Measurements from ENCODE around the gene B4GALNT4. TPM values are rescaled to one million over a fixed set of nuclear protein-coding genes. Genes with fewer than 3 reads are reported as not detected.

The B4GALNT4 gene
- total RNA-seq, 1 experiment from 2014 or later = not detected

GRCh38 chr11:412641-413119 is 43.4 kb downstream of the B4GALNT4 start:
- Histone ChIP-seq H3K36me3 (no peaks in the 10 kb centered on the region), H3K9me3 (replicated peaks) (no peaks in the 10 kb centered on the region), H3K4me3 (no peak overlapping the region), H3K4me1 (replicated peaks) (no peaks in the 10 kb centered on the region), H3K27ac (no peak overlapping the region), H3K27me3 (replicated peaks) (peaks cover 20% of the 10 kb centered on the region)
- no peak for DNase-seq (ENCODE audit: low read depth in 1 of 2, low spot score in 2 of 2)

DNA sequence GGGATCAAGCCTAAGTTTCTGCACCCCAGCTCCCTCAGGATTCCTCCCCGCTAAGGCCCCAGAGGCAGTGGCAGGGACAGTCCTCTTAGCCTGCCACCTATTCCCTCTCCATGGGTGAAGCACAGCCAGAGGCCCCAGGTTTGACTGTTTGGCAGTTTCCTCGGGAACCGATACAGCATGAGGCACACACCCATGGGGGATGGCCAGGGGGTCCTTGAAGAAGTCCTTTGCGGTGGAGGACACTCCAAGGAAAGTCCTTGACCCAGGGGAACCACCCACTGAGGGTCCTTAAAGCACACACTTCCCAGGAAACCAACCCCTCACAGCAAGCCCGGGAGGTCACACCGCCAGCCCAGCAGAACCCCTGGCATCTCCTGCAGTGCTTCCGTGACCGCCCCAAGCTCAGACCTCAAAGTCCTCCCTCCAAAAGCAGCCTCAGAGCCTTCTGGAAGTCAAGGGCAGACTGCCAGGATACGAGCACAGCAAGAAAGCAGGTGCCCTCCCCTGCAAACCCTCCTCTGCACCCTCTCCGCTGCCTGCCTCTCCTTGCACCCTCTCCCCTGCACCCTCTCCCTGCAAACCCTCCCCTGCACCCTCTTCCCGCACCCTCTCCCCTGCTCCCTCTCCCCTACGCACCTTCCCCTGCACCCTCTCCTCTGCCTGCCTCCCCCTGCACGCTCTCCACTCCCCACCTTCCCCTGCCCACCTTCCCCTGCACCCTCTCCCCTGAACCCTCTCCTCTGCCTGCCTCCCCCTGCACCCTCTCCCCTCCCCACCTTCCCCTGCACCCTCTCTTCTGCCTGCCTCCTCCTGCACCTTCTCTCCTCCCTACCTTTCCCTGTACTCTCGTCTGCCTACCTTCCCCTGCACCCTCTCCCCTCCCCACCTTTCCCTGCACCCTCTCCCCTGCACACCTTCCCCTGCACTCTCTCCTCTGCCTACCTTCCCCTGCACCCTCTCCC is 44.1 kb downstream of the B4GALNT4 start:
- Histone ChIP-seq H3K4me1 (replicated peaks) (no peaks in the 10 kb centered on the region), H3K27ac (no peak overlapping the region), H3K9me3 (replicated peaks) (no peaks in the 10 kb centered on the region), H3K27me3 (replicated peaks) (peaks cover 21% of the 10 kb centered on the region), H3K4me3 (no peak overlapping the region), H3K36me3 (no peaks in the 10 kb centered on the region)
- no peak for DNase-seq (ENCODE audit: low read depth in 1 of 2, low spot score in 2 of 2)

DNA sequence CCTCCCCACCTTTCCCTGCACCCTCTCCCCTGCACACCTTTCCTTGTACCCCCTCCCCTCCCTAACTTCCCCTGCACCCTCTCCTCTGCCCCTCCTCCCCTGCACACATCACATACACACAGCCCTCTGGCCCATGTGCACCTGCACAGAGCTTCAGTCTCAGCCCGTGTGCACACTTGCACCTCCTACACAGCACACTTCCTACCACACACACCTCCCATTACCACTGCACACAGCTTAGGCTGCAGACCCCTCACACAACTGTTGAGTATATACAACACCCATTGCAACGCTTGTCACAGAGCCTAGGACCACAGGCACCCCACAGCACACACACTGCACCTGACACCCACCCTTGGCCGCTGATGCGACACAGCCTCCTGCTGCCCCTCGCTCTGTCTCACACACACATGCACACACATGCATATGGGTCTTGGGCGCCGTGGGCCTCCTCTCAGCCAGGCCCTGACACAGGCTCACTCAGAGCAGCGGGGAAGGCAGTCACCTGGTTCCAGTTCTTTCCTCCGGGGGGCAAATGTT is 45.1 kb downstream of the B4GALNT4 start:
- no peak for DNase-seq (ENCODE audit: low read depth in 1 of 2, low spot score in 2 of 2)
- H3K27me3 ChIP-seq (replicated peaks) = peaks cover 21% of the 10 kb centered on the region
- no peaks in the 10 kb centered on the region for H3K4me1 ChIP-seq (replicated peaks)
- no peak overlapping the region for H3K27ac ChIP-seq
- no peaks in the 10 kb centered on the region for H3K9me3 ChIP-seq (replicated peaks)
- H3K4me3 ChIP-seq = no peak overlapping the region
- no peaks in the 10 kb centered on the region for H3K36me3 ChIP-seq

DNA sequence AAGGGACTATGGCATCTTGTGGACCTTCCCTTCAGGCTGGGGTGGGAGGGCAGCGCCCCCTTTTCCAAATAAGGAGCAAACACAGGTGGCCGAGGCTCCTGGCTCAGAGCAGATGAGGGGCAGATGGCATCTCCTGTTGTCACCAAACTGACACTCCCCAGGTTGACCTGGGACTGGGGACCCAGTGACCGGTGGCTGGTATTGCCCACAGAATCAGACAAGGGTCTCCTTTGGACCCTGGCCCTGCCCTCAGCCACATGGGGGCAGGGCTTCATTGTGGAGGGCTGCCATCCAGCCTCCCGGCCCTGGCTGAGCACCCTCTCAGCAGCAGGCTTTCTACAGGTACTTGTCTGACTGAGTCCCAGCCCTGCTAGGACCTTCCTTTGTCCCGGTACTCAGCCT is 46.3 kb downstream of the B4GALNT4 start:
- H3K4me1 ChIP-seq (replicated peaks) = no peaks in the 10 kb centered on the region
- DNase-seq (ENCODE audit: low read depth in 1 of 2, low spot score in 2 of 2) = no peak

DNA sequence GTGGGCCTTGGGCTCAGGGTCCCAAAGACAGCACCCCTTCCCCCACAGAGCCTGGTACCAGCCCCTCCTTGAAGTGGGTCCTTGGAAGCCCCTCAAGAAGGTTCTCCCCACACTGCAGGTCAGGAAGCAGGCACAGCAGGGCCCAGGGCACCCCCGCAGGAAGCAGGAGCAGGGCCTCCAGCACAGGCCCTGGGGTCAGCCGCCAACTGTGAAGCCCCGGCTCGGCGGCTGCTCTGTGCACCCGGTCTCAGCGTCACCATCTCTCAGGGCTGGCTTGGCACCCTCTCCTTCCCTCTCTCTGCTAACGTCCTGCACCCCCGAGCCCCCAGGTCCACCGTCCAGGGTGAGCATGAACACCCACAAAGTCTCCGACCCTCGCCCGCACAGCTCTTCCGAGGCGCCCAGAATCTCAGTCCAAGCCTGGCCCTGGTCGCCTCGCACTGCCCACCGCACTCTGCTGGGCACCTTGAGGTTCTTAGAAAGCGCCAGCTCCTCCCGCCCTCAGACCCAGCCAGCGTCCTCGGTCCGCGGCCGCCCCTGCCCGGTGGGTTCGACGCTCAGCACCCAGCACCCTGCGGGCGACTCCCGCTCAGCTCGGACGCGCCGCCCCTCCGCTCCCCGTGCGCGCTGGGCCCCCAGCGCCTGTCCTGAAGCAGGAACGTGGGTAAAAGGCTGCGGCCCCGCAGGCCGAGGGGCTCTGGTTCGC is 46.9 kb downstream of the B4GALNT4 start:
- DNase-seq (ENCODE audit: low read depth in 1 of 2, low spot score in 2 of 2) = no peak
- H3K27ac ChIP-seq = no peak overlapping the region
- no peaks in the 10 kb centered on the region for H3K4me1 ChIP-seq (replicated peaks)
- H3K36me3 ChIP-seq = no peaks in the 10 kb centered on the region
- H3K4me3 ChIP-seq = no peak overlapping the region
- peaks cover 21% of the 10 kb centered on the region for H3K27me3 ChIP-seq (replicated peaks)
- no peaks in the 10 kb centered on the region for H3K9me3 ChIP-seq (replicated peaks)

More for the DNA sequence above, 46.3 kb downstream of the B4GALNT4 start:
- H3K27me3 ChIP-seq (replicated peaks) = peaks cover 21% of the 10 kb centered on the region
- no peaks in the 10 kb centered on the region for H3K9me3 ChIP-seq (replicated peaks)
- H3K4me3 ChIP-seq = no peak overlapping the region
- no peak overlapping the region for H3K27ac ChIP-seq
- no peaks in the 10 kb centered on the region for H3K36me3 ChIP-seq

GRCh38 chr11:416757-417621 is 47.7 kb downstream of the B4GALNT4 start:
- Histone ChIP-seq H3K36me3 (no peaks in the 10 kb centered on the region), H3K4me1 (replicated peaks) (no peaks in the 10 kb centered on the region), H3K4me3 (no peak overlapping the region), H3K9me3 (replicated peaks) (no peaks in the 10 kb centered on the region), H3K27ac (no peak overlapping the region), H3K27me3 (replicated peaks) (peaks cover 21% of the 10 kb centered on the region)
- DNase-seq (ENCODE audit: low read depth in 1 of 2, low spot score in 2 of 2) = no peak

- no peak for DNase-seq (ENCODE audit: low read depth in 1 of 2, low spot score in 2 of 2)
- no peaks in the 10 kb centered on the region for H3K9me3 ChIP-seq (replicated peaks)
- H3K4me1 ChIP-seq (replicated peaks) = no peaks in the 10 kb centered on the region
- no peak overlapping the region for H3K27ac ChIP-seq
- no peaks in the 10 kb centered on the region for H3K36me3 ChIP-seq
- H3K4me3 ChIP-seq = no peak overlapping the region
- peaks cover 21% of the 10 kb centered on the region for H3K27me3 ChIP-seq (replicated peaks)
Observed at GRCh38 chr11:417652-418342, 48.5 kb downstream of the B4GALNT4 start.

GRCh38 chr11:418343-419247 is 49.3 kb downstream of the B4GALNT4 start:
- Histone ChIP-seq H3K4me3 (no peak overlapping the region), H3K27me3 (replicated peaks) (peaks cover 21% of the 10 kb centered on the region)
- DNase-seq (ENCODE audit: low read depth in 1 of 2, low spot score in 2 of 2) = no peak

GRCh38 chr11:419248-420005 is 50.1 kb downstream of the B4GALNT4 start:
- Histone ChIP-seq H3K9me3 (replicated peaks) (no peaks in the 10 kb centered on the region), H3K36me3 (no peaks in the 10 kb centered on the region), H3K4me1 (replicated peaks) (no peaks in the 10 kb centered on the region), H3K27ac (no peak overlapping the region), H3K27me3 (replicated peaks) (peaks cover 21% of the 10 kb centered on the region), H3K4me3 (no peak overlapping the region)
- no peak for DNase-seq (ENCODE audit: low read depth in 1 of 2, low spot score in 2 of 2)

More at GRCh38 chr11:418343-419247, 49.3 kb downstream of the B4GALNT4 start:
- Histone ChIP-seq H3K27ac (no peak overlapping the region), H3K36me3 (no peaks in the 10 kb centered on the region), H3K9me3 (replicated peaks) (no peaks in the 10 kb centered on the region), H3K4me1 (replicated peaks) (no peaks in the 10 kb centered on the region)

DNA sequence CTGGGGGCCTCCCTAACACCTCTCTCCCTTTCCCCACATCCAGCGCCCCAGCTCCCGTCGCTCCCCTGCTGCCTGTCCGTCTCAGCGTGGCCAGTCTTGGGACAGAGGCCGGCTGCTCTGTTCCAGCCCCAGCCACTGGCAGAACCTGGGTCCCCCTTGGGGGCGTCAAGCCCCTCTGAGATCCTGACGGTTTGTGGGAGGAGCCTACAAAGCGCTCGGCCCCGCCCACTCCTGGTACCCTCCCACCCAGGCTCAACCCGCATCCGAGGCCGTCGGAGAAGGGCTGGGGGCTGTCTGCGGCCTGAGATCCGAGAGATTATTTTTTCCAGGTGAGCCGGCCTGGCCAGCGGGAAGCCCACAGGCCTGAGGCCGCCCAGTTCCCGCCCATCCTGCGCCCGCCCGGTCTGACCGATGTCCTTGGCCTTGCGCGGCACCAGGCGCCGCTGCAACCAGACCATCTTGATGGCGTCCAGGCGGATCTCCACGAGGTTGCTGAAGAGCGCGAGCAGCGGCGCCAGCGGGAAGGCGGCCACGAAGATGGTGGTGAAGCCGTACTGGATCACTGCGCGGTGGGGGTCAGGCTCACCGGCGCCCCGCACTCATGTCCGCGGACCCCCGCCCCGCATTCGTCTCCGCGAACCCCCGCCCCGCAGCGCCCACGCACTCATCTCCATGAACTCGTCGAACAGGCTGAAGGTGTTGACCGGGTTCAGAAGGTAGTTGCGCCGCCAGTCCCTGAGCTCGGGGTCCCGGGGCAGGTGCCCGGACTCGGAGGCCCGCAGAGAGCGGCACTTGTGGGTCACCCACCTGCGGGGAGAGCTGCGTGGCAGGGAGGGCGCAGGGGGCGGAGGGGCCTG is 51.0 kb downstream of the B4GALNT4 start:
- no peaks in the 10 kb centered on the region for H3K4me1 ChIP-seq (replicated peaks)
- no peaks in the 10 kb centered on the region for H3K36me3 ChIP-seq
- peaks cover 21% of the 10 kb centered on the region for H3K27me3 ChIP-seq (replicated peaks)
- DNase-seq (ENCODE audit: low read depth in 1 of 2, low spot score in 2 of 2) = no peak
- H3K27ac ChIP-seq = no peak overlapping the region
- H3K9me3 ChIP-seq (replicated peaks) = no peaks in the 10 kb centered on the region
- H3K4me3 ChIP-seq = no peak overlapping the region

DNA sequence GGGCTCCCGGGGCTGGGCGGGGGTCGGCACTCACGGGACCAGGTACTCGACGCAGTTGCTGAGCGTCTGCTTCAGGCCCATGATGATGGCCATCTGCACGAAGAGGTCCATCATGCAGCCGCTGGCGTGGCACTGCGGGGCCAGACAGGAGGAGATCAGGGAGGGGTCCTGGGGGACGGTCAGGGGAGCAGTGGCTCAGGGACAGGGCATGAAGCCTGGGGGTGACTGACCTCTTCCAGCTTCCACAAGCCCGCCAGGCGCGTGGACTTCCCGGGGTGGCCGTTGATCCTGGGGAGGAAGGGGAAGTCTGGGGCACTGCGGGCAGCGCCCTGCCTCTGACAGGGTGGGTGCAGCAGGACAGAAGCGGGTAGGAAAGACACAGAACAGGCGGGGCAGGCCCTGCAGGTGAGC is 51.6 kb downstream of the B4GALNT4 start:
- Histone ChIP-seq H3K4me1 (replicated peaks) (no peaks in the 10 kb centered on the region), H3K27me3 (replicated peaks) (peaks cover 17% of the 10 kb centered on the region), H3K27ac (no peak overlapping the region), H3K4me3 (no peak overlapping the region), H3K36me3 (no peaks in the 10 kb centered on the region), H3K9me3 (replicated peaks) (no peaks in the 10 kb centered on the region)
- DNase-seq (ENCODE audit: low read depth in 1 of 2, low spot score in 2 of 2) = no peak
